K562 (cell line): ENCODE measurements around the gene EEFSEC.

Experiments used
- EHMT2 ChIP-seq: fragments of 450-650 bp; IDR thresholded peaks from 2 replicates; pipeline ENCODE4 v1.6.1; 2018; ENCODE audit warnings: antibody characterized with exemption
- EP300 ChIP-seq: IDR thresholded peaks from 2 replicates; pipeline ENCODE4 v1.6.1; 2012; ENCODE audit warnings: low read length, improper control_type of control experiment
- EP400 ChIP-seq: fragments of 450-650 bp; IDR thresholded peaks from 2 replicates; pipeline ENCODE4 v1.6.1; 2017; ENCODE audit warnings: antibody characterized with exemption, mild to moderate bottlenecking, moderate library complexity
- FOXK1 ChIP-seq: sonication (generic); formaldehyde crosslinking; IDR thresholded peaks from 2 replicates; pipeline ENCODE4 v1.8.0; 2022; ENCODE audit warnings: missing genetic modification reagents, mild to moderate bottlenecking, borderline replicate concordance
- MAZ ChIP-seq, 2 experiments: fragments of 450-650 bp in 1 of 2; sonication (generic) in 1 of 2; formaldehyde crosslinking; IDR thresholded peaks in 1 of 2; conservative IDR thresholded peaks in 1 of 2; 2 replicates each; pipeline versions ENCODE4 v1.4.0 to v1.5.0; 2020; ENCODE audit warnings: mild to moderate bottlenecking in 1 of 2, missing genetic modification reagents in 1 of 2
- NUFIP1 ChIP-seq: fragments of 450-650 bp; IDR thresholded peaks from 2 replicates; pipeline ENCODE4 v1.6.1; 2018; ENCODE audit not compliant: partially characterized antibody
- POLR2AphosphoS5 ChIP-seq: IDR thresholded peaks from 2 replicates; pipeline ENCODE4 v1.6.1; 2011; ENCODE audit warnings: mild to moderate bottlenecking, low read depth, low read length, moderate library complexity; ENCODE audit not compliant: control insufficient read depth, insufficient read depth
- RFX5 ChIP-seq: IDR thresholded peaks from 2 replicates; pipeline ENCODE4 v1.6.1; 2011; ENCODE audit warnings: low read depth, mild to moderate bottlenecking, improper control_type of control experiment, low read length
- TEAD1 ChIP-seq, 2 experiments: fragments of 450-650 bp in 1 of 2; sonication (generic) in 1 of 2; formaldehyde crosslinking; IDR thresholded peaks; 2 replicates each; pipeline versions ENCODE4 v1.4.0 to v1.8.0; 2020 to 2022; ENCODE audit warnings: mild to moderate bottlenecking in 2 of 2, missing genetic modification reagents in 1 of 2

- TF ChIP-seq NUFIP1 (no peak), FOXK1 (CRISPR knock-in tag) (no peak), TEAD1 (CRISPR knock-in tag; IDR thresholded peaks at IDR 0.05) (no peak), POLR2AphosphoS5 (no peak), EHMT2 (no peak), EP300 (no peak), MAZ (CRISPR knock-in tag; conservative IDR thresholded peaks at IDR 0.05 in 1 of 2, IDR thresholded peaks at IDR 0.05 in 1 of 2) (no peak), EP400 (no peak), RFX5 (no peak)
Observed at GRCh38 chr3:128388932-128389331, 235.7 kb downstream of the EEFSEC start.
